Dendritic cell treated with granulocyte-macrophage colony-stimulating factor and Interleukin-4, amounts not matched to agents 40 ng/mL and 50 ng/mL, for 4 days (primary cell): ENCODE data around the gene MRPS21.

ENCODE experiments used
- H3K27ac Mint-ChIP-seq: one replicate; pipeline ENCODE4 v1.8.0; 2022; ENCODE audit warnings: mild to moderate bottlenecking, mixed read lengths
- H3K27me3 Mint-ChIP-seq: one replicate; pipeline ENCODE4 v1.8.0; 2022; ENCODE audit warnings: mild to moderate bottlenecking, mixed read lengths
- H3K36me3 Mint-ChIP-seq: one replicate; pipeline ENCODE4 v1.8.0; 2022; ENCODE audit warnings: low read depth, mixed read lengths
- H3K4me1 Mint-ChIP-seq: one replicate; pipeline ENCODE4 v1.8.0; 2022; ENCODE audit warnings: low read depth, mixed read lengths
- H3K4me3 Mint-ChIP-seq: one replicate; pipeline ENCODE4 v1.8.0; 2022; ENCODE audit warnings: mild to moderate bottlenecking, moderate library complexity, mixed read lengths
- H3K9me3 Mint-ChIP-seq: one replicate; pipeline ENCODE4 v1.8.0; 2022; ENCODE audit warnings: mixed read lengths
- intact Hi-C: fragments of 100-400 bp; cut with micrococcal nuclease; formaldehyde crosslinking; loops from one replicate; pipeline ENCODE4 v1.15.0; 2022

The MRPS21 gene

DNA sequence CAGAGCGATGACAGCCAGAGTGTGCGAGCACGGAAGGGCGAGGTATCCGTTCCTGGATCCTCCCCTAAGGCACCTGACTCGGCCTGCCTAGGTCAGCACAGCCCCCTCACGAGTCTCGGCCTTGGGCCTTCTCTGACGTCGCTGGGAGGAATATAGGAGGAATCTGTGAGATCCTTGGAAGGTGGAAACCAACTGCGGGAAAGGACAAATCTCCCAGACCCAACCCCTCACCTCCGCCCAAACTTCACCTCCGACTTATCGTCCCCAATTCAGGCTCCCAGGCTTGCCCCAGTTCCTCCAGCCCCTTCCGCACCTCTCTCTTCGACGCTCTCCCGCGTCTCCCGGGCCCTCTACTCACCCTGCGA is 25.3 kb upstream of the MRPS21 start:
- Mint-ChIP-seq H3K9me3 (no peaks in the 10 kb centered on the region), H3K27ac (peak overlapping the region; percentile 95), H3K4me3 (peak overlapping the region; percentile 99), H3K36me3 (peaks cover 50% of the 10 kb centered on the region), H3K4me1 (peaks cover 73% of the 10 kb centered on the region), H3K27me3 (no peaks in the 10 kb centered on the region)
- intact Hi-C loops: loop anchor here (2.0 kb wide), 1 partner anchor 32 kb away; the partner anchor contains the start of gene ANP32E

DNA sequence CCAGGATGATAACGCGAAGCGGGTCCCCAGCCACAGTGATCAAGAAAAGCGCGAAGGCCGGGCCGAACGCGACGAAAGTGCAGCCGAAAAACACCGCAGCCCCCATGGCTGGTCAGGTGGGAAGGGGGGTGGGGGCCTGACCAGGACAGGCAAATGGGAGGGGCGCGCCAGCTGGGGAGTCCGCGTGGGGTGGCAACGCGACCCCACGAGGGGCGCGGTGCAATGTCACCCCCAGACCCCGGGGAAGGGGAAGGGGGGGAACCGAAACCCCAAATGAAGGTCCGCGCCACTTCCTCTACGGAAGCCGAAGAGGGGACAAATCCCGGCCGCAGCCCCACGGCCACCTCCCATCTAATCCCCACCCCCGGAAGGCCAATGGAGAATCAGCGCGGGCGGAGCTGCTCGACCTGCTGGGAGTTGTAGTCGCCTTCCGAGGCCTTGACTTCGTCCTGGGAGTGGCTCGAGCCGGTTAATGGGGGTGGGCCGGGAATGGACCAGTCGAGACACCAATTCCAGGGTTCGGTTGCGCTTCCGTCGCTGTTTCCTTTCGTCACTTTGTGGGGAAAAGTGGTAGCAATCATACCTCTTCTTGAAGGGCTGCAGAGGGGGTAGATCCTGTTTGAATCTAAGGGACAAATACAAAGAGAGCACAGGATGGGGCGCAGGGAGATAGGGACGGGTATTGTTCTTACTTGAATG is 24.8 kb upstream of the MRPS21 start, which contains the start of gene APH1A:
TSS of gene APH1A (minus strand) at position 312 of the 699 bp plus-strand sequence. CDS start at position 106, 206 bp downstream.
- H3K36me3 Mint-ChIP-seq: peaks cover 54% of the 10 kb centered on the region
- H3K4me1 Mint-ChIP-seq: peaks cover 76% of the 10 kb centered on the region
- H3K4me3 Mint-ChIP-seq: peak within 1 kb of the TSS; percentile 99
- H3K9me3 Mint-ChIP-seq: no peaks in the 10 kb centered on the region
- no peaks in the 10 kb centered on the region for H3K27me3 Mint-ChIP-seq
- peak within 1 kb of the TSS; percentile 95 for H3K27ac Mint-ChIP-seq
- intact Hi-C loops: loop anchor here (2.0 kb wide), 1 partner anchor 32 kb away; the partner anchor contains the start of gene ANP32E

- Mint-ChIP-seq H3K9me3 (no peaks in the 10 kb centered on the region), H3K27me3 (no peaks in the 10 kb centered on the region), H3K4me1 (peaks cover 77% of the 10 kb centered on the region), H3K36me3 (peaks cover 53% of the 10 kb centered on the region), H3K4me3 (peak overlapping the region; percentile 99), H3K27ac (peak overlapping the region; percentile 95)
- intact Hi-C loops: loop anchor here (2.0 kb wide), 1 partner anchor 33 kb away; the partner anchor contains the start of gene ANP32E
These were observed 24.2 kb upstream of the MRPS21 start for GRCh38 chr1:150269451-150269850.

- peaks cover 64% of the 10 kb centered on the region for H3K4me1 Mint-ChIP-seq
- H3K27ac Mint-ChIP-seq: peak overlapping the region; percentile 83
- intact Hi-C loops: no loop called here
- H3K4me3 Mint-ChIP-seq: no peak overlapping the region
- H3K27me3 Mint-ChIP-seq: no peaks in the 10 kb centered on the region
- H3K9me3 Mint-ChIP-seq: no peaks in the 10 kb centered on the region
- peaks cover 43% of the 10 kb centered on the region for H3K36me3 Mint-ChIP-seq
These were observed 22.2 kb upstream of the MRPS21 start for GRCh38 chr1:150271291-150271959.

DNA sequence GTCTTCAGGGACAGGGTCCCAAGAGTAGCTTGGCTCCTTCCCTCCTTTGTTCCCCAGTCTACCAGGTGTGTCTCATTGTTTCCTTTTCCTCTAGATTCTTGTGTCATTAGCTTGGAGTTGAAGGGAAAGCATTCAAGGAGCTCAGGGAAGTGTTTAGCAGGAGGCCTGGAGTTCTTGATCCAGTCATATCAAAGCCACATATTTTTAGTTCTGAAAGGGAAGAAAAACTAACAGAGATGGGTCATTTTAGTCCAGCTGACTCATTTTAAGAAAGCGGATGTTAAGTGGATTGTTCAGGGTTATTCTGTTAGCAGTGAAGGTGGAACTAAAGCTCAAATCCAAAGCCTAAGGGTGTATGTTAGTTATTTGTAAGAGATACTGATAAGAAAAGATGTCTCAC is 20.4 kb upstream of the MRPS21 start:
- intact Hi-C loops: no loop called here
- H3K4me1 Mint-ChIP-seq: peaks cover 49% of the 10 kb centered on the region
- H3K27ac Mint-ChIP-seq: peak overlapping the region; percentile 83
- H3K36me3 Mint-ChIP-seq: peaks cover 32% of the 10 kb centered on the region
- no peaks in the 10 kb centered on the region for H3K9me3 Mint-ChIP-seq
- peak overlapping the region; percentile 77 for H3K4me3 Mint-ChIP-seq
- H3K27me3 Mint-ChIP-seq: no peaks in the 10 kb centered on the region

DNA sequence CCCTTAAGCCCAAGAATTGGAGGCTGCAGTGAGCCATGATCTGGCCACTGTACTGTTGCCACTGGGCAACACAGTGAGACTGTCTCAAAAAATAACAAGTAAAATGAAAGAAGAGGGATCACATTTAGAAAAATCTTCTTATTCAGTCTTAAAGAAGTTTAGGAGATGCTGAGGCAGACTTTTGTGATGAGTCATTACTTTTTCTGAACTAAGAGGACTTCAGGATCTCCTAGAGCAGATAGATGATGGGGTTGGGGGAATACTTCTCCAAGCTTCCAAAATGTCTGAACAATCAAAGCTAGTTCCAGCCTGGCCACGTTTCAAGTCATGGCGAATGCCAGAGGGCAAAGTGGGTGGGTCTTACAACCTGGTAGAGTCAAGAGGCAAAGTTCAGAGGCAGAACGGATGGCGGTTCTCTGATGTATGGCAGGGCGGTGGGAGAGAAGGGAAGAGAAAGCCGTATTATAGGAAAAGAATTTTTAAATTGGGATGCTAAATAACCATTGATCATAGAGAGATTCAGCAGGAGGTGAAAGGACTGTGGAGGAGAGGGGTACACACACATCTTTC is 13.4 kb upstream of the MRPS21 start:
- Mint-ChIP-seq H3K27me3 (peaks cover 49% of the 10 kb centered on the region), H3K9me3 (no peaks in the 10 kb centered on the region), H3K36me3 (peaks cover 35% of the 10 kb centered on the region), H3K4me3 (no peak overlapping the region), H3K27ac (no peak overlapping the region), H3K4me1 (peaks cover 45% of the 10 kb centered on the region)
- intact Hi-C loops: loop anchor here (5.0 kb wide), 1 partner anchor 42 kb away; the partner anchor contains the start of gene PRPF3

- Mint-ChIP-seq H3K27me3 (peaks cover 53% of the 10 kb centered on the region), H3K9me3 (no peaks in the 10 kb centered on the region), H3K27ac (peak overlapping the region; percentile 61), H3K36me3 (peaks cover 27% of the 10 kb centered on the region), H3K4me3 (peak overlapping the region; percentile 71), H3K4me1 (peaks cover 42% of the 10 kb centered on the region)
- intact Hi-C loops: loop anchor here (1.0 to 5.0 kb wide), 2 partner anchors 25 to 41 kb away; partner anchors contain the start of gene PRPF3
These were observed 12.4 kb upstream of the MRPS21 start for GRCh38 chr1:150281221-150281757.

GRCh38 chr1:150281758-150282557 is 11.7 kb upstream of the MRPS21 start, which contains the start of gene CIART:
TSS of gene CIART (plus strand) at chr1:150282554. CDS start at chr1:150283268, 714 bp downstream.
- H3K27me3 Mint-ChIP-seq: peaks cover 58% of the 10 kb centered on the region
- H3K27ac Mint-ChIP-seq: peak within 1 kb of the TSS; percentile 61
- intact Hi-C loops: loop anchor here (1.0 to 5.0 kb wide), 2 partner anchors 26 to 40 kb away; partner anchors contain the start of gene PRPF3
- peaks cover 20% of the 10 kb centered on the region for H3K36me3 Mint-ChIP-seq
- H3K4me3 Mint-ChIP-seq: peak within 1 kb of the TSS; percentile 71
- H3K4me1 Mint-ChIP-seq: peaks cover 40% of the 10 kb centered on the region
- H3K9me3 Mint-ChIP-seq: no peaks in the 10 kb centered on the region

DNA sequence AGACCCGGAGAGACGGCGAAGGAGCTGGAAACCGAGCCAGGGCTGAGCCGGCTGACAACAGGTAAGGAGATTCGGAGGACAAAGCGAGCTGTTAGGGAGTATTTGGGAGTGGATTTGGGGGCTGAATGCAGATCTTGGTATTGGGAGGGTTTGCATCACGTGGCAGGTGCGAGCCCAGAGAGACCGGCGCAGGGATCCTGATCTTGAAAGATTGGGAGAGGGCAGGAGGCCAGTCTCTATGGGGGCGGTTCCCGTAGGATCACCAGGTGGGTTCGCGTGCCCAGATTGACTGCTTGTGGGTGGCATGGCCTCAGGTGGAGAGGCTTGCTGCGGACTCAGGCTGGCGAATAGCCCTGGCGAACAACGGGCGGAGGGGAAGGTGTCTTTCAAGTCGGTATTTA is 11.1 kb upstream of the MRPS21 start:
- intact Hi-C loops: loop anchor here (5.0 kb wide), 1 partner anchor 40 kb away; the partner anchor contains the start of gene PRPF3
- H3K4me1 Mint-ChIP-seq: peaks cover 40% of the 10 kb centered on the region
- H3K27me3 Mint-ChIP-seq: peaks cover 62% of the 10 kb centered on the region
- peak overlapping the region; percentile 71 for H3K4me3 Mint-ChIP-seq
- peak overlapping the region; percentile 61 for H3K27ac Mint-ChIP-seq
- H3K9me3 Mint-ChIP-seq: no peaks in the 10 kb centered on the region
- peaks cover 17% of the 10 kb centered on the region for H3K36me3 Mint-ChIP-seq

DNA sequence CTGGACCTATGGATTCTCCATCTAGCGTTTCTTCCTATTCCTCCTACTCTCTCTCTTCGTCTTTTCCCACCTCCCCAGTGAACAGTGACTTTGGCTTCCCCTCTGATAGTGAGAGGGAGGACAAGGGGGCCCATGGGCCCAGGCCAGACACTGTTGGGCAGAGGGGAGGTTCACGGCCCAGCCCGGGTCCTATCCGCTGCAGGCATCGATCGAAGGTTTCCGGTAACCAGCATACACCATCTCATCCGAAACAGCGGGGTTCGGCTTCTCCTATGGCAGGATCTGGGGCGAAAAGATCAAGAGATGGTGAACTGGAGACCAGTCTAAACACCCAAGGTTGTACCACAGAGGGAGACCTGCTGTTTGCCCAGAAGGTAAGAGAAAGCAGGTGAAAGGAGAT is 10.4 kb upstream of the MRPS21 start:
- Mint-ChIP-seq H3K36me3 (peaks cover 17% of the 10 kb centered on the region), H3K27me3 (peaks cover 63% of the 10 kb centered on the region), H3K4me3 (no peak overlapping the region), H3K4me1 (peaks cover 38% of the 10 kb centered on the region), H3K27ac (no peak overlapping the region), H3K9me3 (no peaks in the 10 kb centered on the region)
- intact Hi-C loops: loop anchor here (5.0 kb wide), 1 partner anchor 39 kb away; the partner anchor contains the start of gene PRPF3

DNA sequence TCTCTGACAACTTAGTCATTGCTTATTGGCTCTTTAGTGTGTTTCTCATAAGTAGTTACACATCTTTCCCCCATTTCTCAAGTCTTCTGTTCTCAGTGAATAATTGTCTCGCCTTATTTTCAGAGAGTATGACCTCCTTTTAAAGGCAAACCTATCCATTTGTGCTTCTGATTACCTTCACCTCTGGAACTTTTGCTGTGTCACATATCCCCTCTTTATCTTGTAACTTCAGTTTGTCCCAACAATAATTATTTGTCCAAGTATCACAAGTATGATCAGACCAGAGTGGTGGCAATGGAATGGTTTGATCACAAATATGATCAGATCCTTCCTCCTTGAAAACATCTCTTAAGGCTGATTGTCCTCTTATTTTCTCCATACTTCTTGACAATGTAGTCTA is 5.3 kb upstream of the MRPS21 start:
- Mint-ChIP-seq H3K9me3 (no peaks in the 10 kb centered on the region), H3K27me3 (peaks cover 36% of the 10 kb centered on the region), H3K4me3 (no peak overlapping the region), H3K4me1 (peaks cover 6% of the 10 kb centered on the region), H3K36me3 (no peaks in the 10 kb centered on the region), H3K27ac (no peak overlapping the region)
- intact Hi-C loops: no loop called here

DNA sequence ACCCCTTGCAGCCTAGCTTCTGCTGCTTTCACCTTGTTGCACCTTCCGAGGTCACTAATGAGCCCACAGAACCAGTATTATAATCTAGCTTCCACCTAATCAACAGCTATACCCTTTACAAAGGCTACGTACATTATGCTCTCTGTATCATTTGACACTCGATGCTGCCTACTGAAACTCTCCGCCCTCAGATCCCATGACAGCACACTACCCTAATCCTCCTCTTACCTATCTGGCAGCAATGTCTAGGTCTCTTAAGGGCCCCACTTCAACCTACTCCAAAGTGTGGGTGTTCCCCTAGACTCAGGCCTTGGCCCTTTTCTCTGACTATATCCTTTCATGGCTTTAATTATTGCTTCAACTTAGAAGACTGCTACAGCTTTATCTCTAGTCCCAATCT is 4.8 kb upstream of the MRPS21 start:
- Mint-ChIP-seq H3K27ac (no peak overlapping the region), H3K27me3 (peaks cover 33% of the 10 kb centered on the region), H3K36me3 (peaks cover 4% of the 10 kb centered on the region), H3K4me1 (peaks cover 8% of the 10 kb centered on the region), H3K9me3 (no peaks in the 10 kb centered on the region), H3K4me3 (no peak overlapping the region)
- intact Hi-C loops: no loop called here

GRCh38 chr1:150295476-150295875 is 1.8 kb downstream of the MRPS21 start:
- peaks cover 69% of the 10 kb centered on the region for H3K36me3 Mint-ChIP-seq
- H3K27ac Mint-ChIP-seq: no peak overlapping the region
- H3K9me3 Mint-ChIP-seq: no peaks in the 10 kb centered on the region
- peaks cover 28% of the 10 kb centered on the region for H3K4me1 Mint-ChIP-seq
- intact Hi-C loops: no loop called here
- H3K27me3 Mint-ChIP-seq: no peaks in the 10 kb centered on the region
- no peak overlapping the region for H3K4me3 Mint-ChIP-seq
